RWPE2 (cell line): ENCODE measurements around the gene SMYD5.

Source experiments
- ATAC-seq: fragments of 200-7000 bp; cut with Tn5 transposase; 3 replicates; pipeline ENCODE4 v1.9.1; 2021; ENCODE audit warnings: low read depth
- DNase-seq: peaks from one replicate; pipeline ENCODE4 v3.0.0-alpha.2; 2020; ENCODE audit warnings: low spot score
- H3K27ac ChIP-seq: fragments of 450-650 bp; 2 replicates; pipeline ENCODE4 v1.5.1; 2017; ENCODE audit warnings: mild to moderate bottlenecking; ENCODE audit not compliant: poor library complexity, severe bottlenecking
- H3K27me3 ChIP-seq: fragments of 250-450 bp; sonication (Bioruptor Pico); 2 replicates; pipeline ENCODE4 v1.5.1; 2021; ENCODE audit warnings: mild to moderate bottlenecking, moderate library complexity; ENCODE audit not compliant: insufficient read depth, poor library complexity, severe bottlenecking
- H3K36me3 ChIP-seq: fragments of 250-450 bp; sonication (Bioruptor Pico); 2 replicates; pipeline ENCODE4 v1.5.1; 2020; ENCODE audit warnings: low read depth, mild to moderate bottlenecking, moderate library complexity
- H3K4me1 ChIP-seq: fragments of 250-450 bp; sonication (Bioruptor Pico); 2 replicates; pipeline ENCODE4 v1.5.1; 2021; ENCODE audit warnings: mild to moderate bottlenecking, moderate library complexity; ENCODE audit not compliant: insufficient read depth, poor library complexity, severe bottlenecking
- H3K4me3 ChIP-seq: fragments of 250-450 bp; sonication (Bioruptor Pico); 2 replicates; pipeline ENCODE4 v1.5.1; 2021; ENCODE audit warnings: mild to moderate bottlenecking, moderate library complexity; ENCODE audit not compliant: severe bottlenecking
- H3K9me3 ChIP-seq: fragments of 250-450 bp; sonication (Bioruptor Pico); 2 replicates; pipeline ENCODE4 v1.5.1; 2021; ENCODE audit warnings: mild to moderate bottlenecking, moderate library complexity; ENCODE audit not compliant: severe bottlenecking
- CTCF ChIP-seq: fragments of 450-650 bp; IDR thresholded peaks from one replicate; pipeline ENCODE4 v1.5.1; 2017; ENCODE audit warnings: mild to moderate bottlenecking, moderate library complexity; ENCODE audit not compliant: poor library complexity, severe bottlenecking

The SMYD5 gene

GRCh38 chr2:73205611-73206010, 8.4 kb upstream of the SMYD5 start:
- Histone ChIP-seq H3K27ac (no peak overlapping the region), H3K4me3 (no peak overlapping the region), H3K9me3 (no peaks in the 10 kb centered on the region), H3K4me1 (no peaks in the 10 kb centered on the region), H3K36me3 (no peaks in the 10 kb centered on the region), H3K27me3 (peaks cover 40% of the 10 kb centered on the region)
- DNase-seq (no peak), ATAC-seq (no peak)
- no peak for TF ChIP-seq CTCF

DNA sequence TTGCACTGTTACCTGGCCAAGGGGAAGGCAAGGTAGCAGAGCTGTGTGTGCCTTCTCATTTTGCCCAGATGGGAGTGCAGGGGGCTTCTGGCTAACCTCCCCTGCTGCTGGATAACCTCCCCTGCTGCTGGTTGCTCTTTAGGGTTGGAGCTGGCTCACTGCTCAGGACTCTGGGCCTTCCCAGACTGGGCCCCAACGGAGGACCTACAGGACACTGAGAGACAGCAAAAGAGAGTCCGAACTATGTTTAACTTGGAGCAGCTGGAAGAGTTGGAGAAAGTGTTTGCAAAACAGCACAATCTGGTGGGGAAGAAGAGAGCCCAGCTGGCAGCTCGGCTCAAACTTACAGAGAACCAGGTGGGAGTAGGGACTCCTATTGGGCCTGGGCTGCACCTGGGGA, 5.8 kb upstream of the SMYD5 start:
- DNase-seq, result no peak
- Histone ChIP-seq H3K4me3 (no peak overlapping the region), H3K36me3 (no peaks in the 10 kb centered on the region), H3K4me1 (no peaks in the 10 kb centered on the region), H3K9me3 (no peaks in the 10 kb centered on the region), H3K27ac (no peak overlapping the region), H3K27me3 (peaks cover 19% of the 10 kb centered on the region)
- no peak for TF ChIP-seq CTCF
- ATAC-seq, result no peak

DNA sequence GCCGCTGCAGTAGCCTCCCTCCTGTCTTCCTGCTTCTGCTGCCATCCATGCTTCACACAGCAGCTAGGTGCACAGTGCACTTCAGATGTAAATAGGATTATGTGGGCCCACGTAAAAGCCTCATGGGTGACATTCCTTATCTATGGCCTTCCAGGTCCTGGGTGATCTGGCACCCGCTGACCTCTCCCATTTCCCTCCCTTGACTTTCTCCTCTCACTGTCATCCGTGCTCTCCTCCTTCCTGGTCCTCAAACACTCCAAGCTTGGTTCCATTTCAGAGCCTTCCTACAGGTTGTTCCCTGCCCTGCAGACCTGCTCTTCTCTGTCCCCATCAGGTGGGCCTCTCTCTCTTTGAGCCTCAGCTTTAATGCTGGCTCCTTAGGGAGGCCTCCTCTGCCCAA, 4.0 kb upstream of the SMYD5 start:
- ATAC-seq (no peak), DNase-seq (no peak)
- H3K27ac ChIP-seq, result no peak overlapping the region
- no peak for TF ChIP-seq CTCF
- H3K27me3 ChIP-seq, result peaks cover 2% of the 10 kb centered on the region
- no peaks in the 10 kb centered on the region for H3K9me3 ChIP-seq
- no peak overlapping the region for H3K4me3 ChIP-seq
- no peaks in the 10 kb centered on the region for H3K4me1 ChIP-seq
- H3K36me3 ChIP-seq, result no peaks in the 10 kb centered on the region

DNA sequence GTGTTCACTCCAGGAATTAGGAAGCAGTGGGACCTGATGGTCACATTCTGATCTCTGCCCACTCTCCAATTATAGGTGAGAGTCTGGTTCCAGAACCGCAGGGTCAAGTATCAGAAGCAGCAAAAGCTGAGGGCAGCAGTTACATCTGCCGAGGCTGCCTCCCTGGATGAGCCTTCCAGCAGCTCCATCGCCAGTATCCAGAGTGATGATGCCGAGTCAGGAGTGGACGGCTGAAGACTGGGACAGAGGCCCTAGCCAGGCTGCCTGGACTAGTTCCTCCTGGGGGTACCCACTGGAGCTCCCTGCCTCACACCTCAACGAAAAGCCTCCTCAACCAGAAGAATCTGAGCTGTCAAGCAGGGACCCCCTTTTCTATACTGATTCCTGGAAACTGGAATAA, 3.3 kb upstream of the SMYD5 start:
- H3K9me3 ChIP-seq, result no peaks in the 10 kb centered on the region
- no peak overlapping the region for H3K4me3 ChIP-seq
- DNase-seq (no peak), ATAC-seq (no peak)
- no peak overlapping the region for H3K27ac ChIP-seq
- H3K27me3 ChIP-seq, result no peaks in the 10 kb centered on the region
- H3K36me3 ChIP-seq, result no peaks in the 10 kb centered on the region
- no peak for TF ChIP-seq CTCF
- no peaks in the 10 kb centered on the region for H3K4me1 ChIP-seq

DNA sequence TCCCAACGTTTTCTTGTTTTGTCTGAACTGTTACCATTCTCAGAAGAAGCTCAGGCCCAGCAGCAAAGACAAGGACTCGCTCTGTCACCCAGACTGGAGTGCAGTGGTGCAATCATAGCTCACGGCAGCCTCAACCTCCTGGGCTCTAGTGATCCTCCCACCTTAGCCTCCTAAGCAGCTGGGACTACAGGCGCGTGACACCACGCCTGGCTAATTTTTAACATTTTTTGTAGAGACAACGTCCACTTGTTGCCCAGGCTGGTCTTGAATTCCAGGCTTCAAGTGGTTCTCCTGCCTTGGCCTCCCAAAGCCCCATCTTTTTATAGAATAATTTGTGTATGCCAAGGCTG, 2.0 kb upstream of the SMYD5 start:
- ATAC-seq, result no peak
- DNase-seq, result no peak
- TF ChIP-seq CTCF, result no peak

More for the DNA sequence above, 2.0 kb upstream of the SMYD5 start:
- no peak overlapping the region for H3K4me3 ChIP-seq
- no peak overlapping the region for H3K27ac ChIP-seq
- no peaks in the 10 kb centered on the region for H3K27me3 ChIP-seq
- H3K9me3 ChIP-seq, result no peaks in the 10 kb centered on the region
- H3K4me1 ChIP-seq, result peaks cover under 1% of the 10 kb centered on the region
- H3K36me3 ChIP-seq, result no peaks in the 10 kb centered on the region
